Bladder microvascular endothelial cell (primary cell): ENCODE data around the gene FAM32A. TPM values are rescaled to one million over a fixed set of nuclear protein-coding genes. Genes with fewer than 3 reads are reported as not detected.

Source experiments
- total RNA-seq: library from RNA; depleted of rRNA; stranded (reverse); fragments of >200 nt; gene quantifications from 2 replicates; pipeline ENCODE4 v1.2.3, GENCODE V29; 2014

FAM32A gene
- 104 and 138 TPM in 2 replicates for total RNA-seq

DNA sequence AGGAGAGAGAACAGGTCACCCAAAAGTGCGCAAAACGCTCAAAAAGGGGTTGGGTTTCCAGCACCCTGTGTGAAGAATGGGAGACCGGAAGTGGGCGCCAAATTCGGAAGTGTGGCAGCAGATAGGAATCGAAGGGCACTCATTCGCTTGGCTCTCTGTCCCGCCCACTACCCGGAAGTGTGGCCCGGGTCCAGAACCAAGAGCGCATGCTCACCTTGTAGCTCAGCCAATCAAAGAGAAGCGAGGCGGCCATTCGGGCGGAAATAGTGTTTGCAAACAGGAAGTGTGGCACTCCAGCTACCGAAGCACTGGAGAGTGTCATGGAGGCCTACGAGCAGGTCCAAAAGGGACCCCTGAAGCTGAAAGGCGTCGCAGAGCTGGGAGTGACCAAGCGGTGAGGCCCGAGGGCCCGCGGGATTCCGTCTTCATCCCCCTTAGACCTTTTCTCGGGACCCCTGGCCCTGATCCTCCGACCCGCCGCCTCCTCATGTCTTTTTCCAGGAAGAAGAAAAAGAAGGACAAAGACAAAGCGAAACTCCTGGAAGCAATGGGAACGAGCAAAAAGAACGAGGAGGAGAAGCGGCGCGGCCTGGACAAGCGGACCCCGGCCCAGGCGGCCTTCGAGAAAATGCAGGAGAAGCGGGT is at the start of gene FAM32A:
Gene FAM32A (plus strand): TSS at position 288 of the 645 bp plus-strand sequence. CDS start 33 bp downstream, at position 321.

DNA sequence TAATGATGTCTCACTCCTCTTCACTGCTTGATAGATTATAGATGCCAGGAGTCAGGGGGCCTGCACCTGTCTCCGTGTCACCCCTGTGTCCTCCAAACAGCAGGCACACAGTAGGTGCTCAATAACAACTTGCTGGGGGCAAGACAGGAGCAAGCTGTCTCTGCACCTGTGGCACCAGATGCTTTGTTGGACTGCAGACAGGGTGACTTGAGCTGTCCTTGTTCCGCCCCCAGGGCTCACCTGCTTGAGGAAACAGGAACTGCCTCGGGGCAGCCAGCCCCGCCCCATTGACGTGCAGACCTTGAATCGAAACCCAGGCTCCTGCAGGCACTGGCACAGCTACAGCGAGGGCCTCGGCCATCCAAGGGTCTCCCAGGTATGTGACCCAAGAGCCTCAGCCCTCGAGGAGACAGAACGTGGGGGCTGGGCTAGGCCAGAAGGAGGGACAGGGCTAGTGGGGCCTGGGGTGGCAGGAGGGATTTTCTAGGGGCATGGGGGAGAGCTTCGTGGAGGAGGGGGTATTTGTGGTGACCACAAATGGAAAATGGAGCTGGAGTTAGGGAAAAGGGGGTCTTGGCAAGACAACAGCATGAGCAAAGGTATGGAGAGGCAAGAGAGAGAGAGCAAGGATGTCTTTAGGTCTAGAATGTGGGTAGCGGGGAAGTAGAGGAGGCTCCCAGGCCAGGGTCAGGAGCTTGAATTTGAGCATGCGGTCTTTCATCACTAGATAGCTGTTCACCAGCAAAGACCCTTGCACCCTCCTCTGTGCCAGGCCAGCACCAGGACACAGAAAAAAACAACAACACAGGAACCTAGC is 41.6 kb upstream of the FAM32A start, which contains the start of gene HSH2D:
Gene HSH2D (plus strand): TSS at position 287 of the 817 bp plus-strand sequence. CDS start 5,066 bp downstream, outside the sequence.

DNA sequence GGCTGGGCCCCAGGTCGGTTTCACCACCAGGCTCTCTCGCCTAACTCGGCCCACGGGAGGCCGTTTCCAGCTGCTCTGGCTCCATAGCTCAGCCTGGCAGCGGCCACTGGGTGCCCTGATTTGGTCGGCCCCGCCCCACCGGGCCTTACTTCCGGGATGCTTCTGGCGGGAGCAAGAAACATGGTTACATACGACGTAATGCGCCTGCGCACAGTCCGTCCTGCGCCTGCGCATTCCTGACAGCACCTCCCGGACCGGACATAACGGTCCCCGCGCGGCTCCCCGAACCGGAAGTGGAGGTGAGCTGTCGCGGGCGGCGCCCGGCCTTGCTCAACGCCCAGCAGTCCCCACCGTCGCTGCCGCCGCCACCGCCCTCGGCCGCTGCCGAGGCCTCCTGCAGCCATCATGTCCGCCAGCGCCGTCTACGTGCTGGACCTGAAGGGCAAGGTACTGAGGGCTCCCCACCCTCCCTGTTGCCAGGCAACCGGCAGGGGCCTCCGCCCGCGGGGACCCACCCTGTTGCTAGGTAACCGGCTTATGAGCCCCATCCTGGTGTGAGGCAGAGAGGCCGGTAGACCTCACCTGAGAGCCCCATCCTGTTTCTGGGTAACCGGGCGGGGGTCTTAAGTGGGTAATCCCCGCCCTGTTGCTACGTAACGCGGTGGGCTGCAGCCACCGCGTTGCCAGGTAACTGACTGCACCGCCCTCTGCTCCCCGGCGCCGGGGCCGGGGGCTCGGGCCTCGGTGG is 12.6 kb downstream of the FAM32A start, which contains the start of gene AP1M1:
Gene AP1M1 (plus strand): TSS at position 290 of the 748 bp plus-strand sequence. CDS start 116 bp downstream, at position 406.

Other genes with a start within 250 kb of the FAM32A start
- not detected in 2 replicates for gene OR10H4, start 236.4 kb upstream of the FAM32A start, total RNA-seq
- gene TPM4, start 108.9 kb upstream of the FAM32A start, total RNA-seq, result 402 and 772 TPM in 2 replicates
- gene RAB8A, start 73.5 kb upstream of the FAM32A start, total RNA-seq, result 92.8 and 136 TPM in 2 replicates
- gene HSH2D, start 41.7 kb upstream of the FAM32A start, total RNA-seq, result not detected in 2 replicates
- not detected in 2 replicates for gene CIB3, start 11.9 kb upstream of the FAM32A start, total RNA-seq
- gene AP1M1, start 12.5 kb downstream of the FAM32A start, total RNA-seq, result 47.8 and 100 TPM in 2 replicates
- 3.1 and 3.2 TPM in 2 replicates for gene KLF2, start 139.4 kb downstream of the FAM32A start, total RNA-seq